Calu3 (cell line): ENCODE results near the gene NUDT21. TPM values are rescaled to one million over a fixed set of nuclear protein-coding genes. Genes with fewer than 3 reads are reported as not detected.
A peak's percentile ranks its signal among the peaks of the same experiment; 100 is the strongest.

Experiments used
- BruUV-seq: library from RNA; stranded (reverse); fragments of 400-500 nt; replicated peaks from 2 replicates; lab custom pipeline; 2021; lab: Mats Ljungman, UMichigan
- CTCF ChIA-PET: fragments of 300-600 bp; sonication (Branson Sonifier 250); formaldehyde crosslinking; loops from one replicate; lab custom pipeline; 2022; ENCODE audit warnings: antibody characterized with exemption; lab: Charles Lee
- DNase-seq: peaks from one replicate; pipeline ENCODE4 v3.0.0; 2022
- H3K27ac Mint-ChIP-seq: one replicate; pipeline ENCODE4 v1.8.0; 2022; ENCODE audit warnings: mixed read lengths; ENCODE audit not compliant: unreplicated experiment
- H3K27me3 Mint-ChIP-seq: one replicate; pipeline ENCODE4 v1.8.0; 2022; ENCODE audit warnings: mixed read lengths; ENCODE audit not compliant: unreplicated experiment
- H3K36me3 Mint-ChIP-seq: one replicate; pipeline ENCODE4 v1.8.0; 2022; ENCODE audit warnings: mild to moderate bottlenecking, moderate library complexity, mixed read lengths; ENCODE audit not compliant: insufficient read depth, unreplicated experiment
- H3K4me1 Mint-ChIP-seq: one replicate; pipeline ENCODE4 v1.8.0; 2022; ENCODE audit warnings: mild to moderate bottlenecking, low read depth, mixed read lengths; ENCODE audit not compliant: unreplicated experiment
- H3K4me3 Mint-ChIP-seq: one replicate; pipeline ENCODE4 v1.8.0; 2022; ENCODE audit warnings: mild to moderate bottlenecking, low read depth, moderate library complexity, mixed read lengths; ENCODE audit not compliant: unreplicated experiment
- H3K9me3 Mint-ChIP-seq: one replicate; pipeline ENCODE4 v1.8.0; 2022; ENCODE audit warnings: low read depth, mixed read lengths; ENCODE audit not compliant: unreplicated experiment
- CTCF ChIP-seq: fragments of 200-600 bp; IDR thresholded peaks from one replicate; pipeline ENCODE4 v1.8.0; 2022; ENCODE audit warnings: antibody characterized with exemption; ENCODE audit not compliant: unreplicated experiment
- intact Hi-C: fragments of 100-400 bp; cut with micrococcal nuclease; formaldehyde crosslinking; loops from one replicate; pipeline ENCODE4 v1.10.0; 2022; ENCODE audit not compliant: unreplicated experiment
- total RNA-seq: library from RNA; stranded (reverse); gene quantifications from 2 replicates; pipeline ENCODE4 v1.2.3, GENCODE V29; 2022

The NUDT21 gene
- total RNA-seq, 1 experiment from 2014 or later, result 266 TPM

- Mint-ChIP-seq H3K36me3 (peaks cover 15% of the 10 kb centered on the region), H3K4me1 (peaks cover under 1% of the 10 kb centered on the region), H3K9me3 (peaks cover 2% of the 10 kb centered on the region), H3K4me3 (no peak overlapping the region), H3K27ac (no peak overlapping the region), H3K27me3 (no peaks in the 10 kb centered on the region)
- no peak for DNase-seq
- no peak for TF ChIP-seq CTCF
- CTCF ChIA-PET, result no interaction called here
- intact Hi-C loops, result no loop called here
- BruUV-seq, result no TSS peak
These were observed 61.6 kb downstream of the NUDT21 start for GRCh38 chr16:56389554-56389953.

GRCh38 chr16:56388209-56388608 lies 62.9 kb downstream of the NUDT21 start:
- no TSS peak for BruUV-seq
- no peak for TF ChIP-seq CTCF
- H3K27ac Mint-ChIP-seq, result no peak overlapping the region
- DNase-seq, result no peak
- H3K9me3 Mint-ChIP-seq, result peaks cover 5% of the 10 kb centered on the region
- H3K36me3 Mint-ChIP-seq, result peaks cover 19% of the 10 kb centered on the region
- intact Hi-C loops, result no loop called here
- H3K4me1 Mint-ChIP-seq, result peaks cover 14% of the 10 kb centered on the region
- no peaks in the 10 kb centered on the region for H3K27me3 Mint-ChIP-seq
- CTCF ChIA-PET, result interaction anchor here (0.6 kb wide), 1 partner anchor 46 kb away, joined by 3 read pairs; no protein-coding TSS in a partner anchor
- H3K4me3 Mint-ChIP-seq, result no peak overlapping the region

- H3K27ac Mint-ChIP-seq, result no peak overlapping the region
- BruUV-seq, result no TSS peak
- H3K9me3 Mint-ChIP-seq, result peaks cover 5% of the 10 kb centered on the region
- H3K4me3 Mint-ChIP-seq, result no peak overlapping the region
- no peak for DNase-seq
- intact Hi-C loops, result no loop called here
- CTCF ChIA-PET, result no interaction called here
- no peaks in the 10 kb centered on the region for H3K27me3 Mint-ChIP-seq
- peaks cover 20% of the 10 kb centered on the region for H3K4me1 Mint-ChIP-seq
- peaks cover 23% of the 10 kb centered on the region for H3K36me3 Mint-ChIP-seq
- no peak for TF ChIP-seq CTCF
These were observed 63.7 kb downstream of the NUDT21 start for GRCh38 chr16:56387396-56387795.

GRCh38 chr16:56384074-56384721 lies 66.9 kb downstream of the NUDT21 start:
- Mint-ChIP-seq H3K27ac (peak overlapping the region; percentile 32), H3K4me3 (no peak overlapping the region), H3K36me3 (peaks cover 16% of the 10 kb centered on the region), H3K4me1 (peaks cover 20% of the 10 kb centered on the region), H3K27me3 (no peaks in the 10 kb centered on the region), H3K9me3 (peaks cover 9% of the 10 kb centered on the region)
- intact Hi-C loops, result no loop called here
- CTCF ChIA-PET, result no interaction called here
- no TSS peak for BruUV-seq
- no peak for DNase-seq
- TF ChIP-seq CTCF, result no peak
